ENCODE measurements around the gene NANOS1.
"Not testable (repeated sequence)": the region's sequence is repeated elsewhere in the genome, so short reads cannot be mapped to it uniquely, and the experiment has no call there.

Gene NANOS1

GRCh38 chr10:119020627-119020946, 8.9 kb upstream of the NANOS1 start:
- DNase-seq, result peak; percentile 60

GRCh38 chr10:119022846-119023552, 6.5 kb upstream of the NANOS1 start:
- DNase-seq, result no peak

GRCh38 chr10:119023553-119023868, 6.0 kb upstream of the NANOS1 start:
- no peak for DNase-seq

GRCh38 chr10:119024882-119025281, 4.6 kb upstream of the NANOS1 start:
- DNase-seq, result no peak

GRCh38 chr10:119025336-119025735, 4.2 kb upstream of the NANOS1 start:
- no peak for DNase-seq

- DNase-seq, result no peak
Observed at GRCh38 chr10:119025776-119026175, 3.7 kb upstream of the NANOS1 start.

GRCh38 chr10:119026301-119027110, 3.0 kb upstream of the NANOS1 start:
- DNase-seq, result no peak

GRCh38 chr10:119028445-119028899, 1.0 kb upstream of the NANOS1 start:
- DNase-seq, result not testable (repeated sequence)

- DNase-seq, result peak; percentile 91
Observed at GRCh38 chr10:119028900-119029612, 458 bp upstream of the NANOS1 start.

GRCh38 chr10:119030421-119031250, 1.1 kb downstream of the NANOS1 start:
- peak; percentile 78 for DNase-seq

- DNase-seq, result peak; percentile 19
Observed at GRCh38 chr10:119031496-119032059, 2.1 kb downstream of the NANOS1 start.

GRCh38 chr10:119039161-119039560, 9.6 kb downstream of the NANOS1 start:
- no peak for DNase-seq

- no peak for DNase-seq
Observed at GRCh38 chr10:119041326-119041725, 11.8 kb downstream of the NANOS1 start.

- DNase-seq, result no peak
Observed at GRCh38 chr10:119042169-119042568, 12.7 kb downstream of the NANOS1 start.

- DNase-seq, result no peak
Observed at GRCh38 chr10:119045561-119045960, 16.0 kb downstream of the NANOS1 start.

- no peak for DNase-seq
Observed at GRCh38 chr10:119049361-119049760, 19.8 kb downstream of the NANOS1 start.

- DNase-seq, result no peak
Observed at GRCh38 chr10:119049777-119050176, 20.3 kb downstream of the NANOS1 start.

- DNase-seq, result no peak
Observed at GRCh38 chr10:119051775-119052174, 22.3 kb downstream of the NANOS1 start.

GRCh38 chr10:119055472-119055871, 26.0 kb downstream of the NANOS1 start:
- no peak for DNase-seq

- no peak for DNase-seq
Observed at GRCh38 chr10:119058010-119058409, 28.5 kb downstream of the NANOS1 start.

- DNase-seq, result no peak
Observed at GRCh38 chr10:119059557-119059956, 30.0 kb downstream of the NANOS1 start.

- DNase-seq, result no peak
Observed at GRCh38 chr10:119060107-119060506, 30.6 kb downstream of the NANOS1 start.

GRCh38 chr10:119061352-119061751, 31.8 kb downstream of the NANOS1 start:
- no peak for DNase-seq

Data from hematopoietic multipotent progenitor cell treated with erythropoietin and hydrocortisone succinate and interleukin-3 and kit ligand, for 8 days (in vitro differentiated cells).